A549 (cell line): ENCODE results near the gene CPEB4. TPM values are rescaled to one million over a fixed set of nuclear protein-coding genes. Genes with fewer than 3 reads are reported as not detected.

ENCODE experiments used
- ATAC-seq, 2 experiments: fragments of 200-7000 bp in 1 of 2; fragments of >200 bp in 1 of 2; cut with Nextera tagmentation in 1 of 2; cut with Tn5 transposase in 1 of 2; 3 replicates each; pipeline versions ENCODE4 v1.8.0 to v1.9.1; 2018 to 2020; ENCODE audit warnings: mild to moderate bottlenecking in 1 of 2, moderate library complexity in 1 of 2
- CTCF ChIA-PET: fragments of 300-600 bp; sonication (Branson Sonifier 250); formaldehyde crosslinking; extraction: SDS; loops from one replicate; lab custom pipeline; 2021; ENCODE audit warnings: antibody characterized with exemption, inconsistent platforms; lab: Yijun Ruan, JAX
- POLR2A ChIA-PET: fragments of 350-600 bp; formaldehyde crosslinking; extraction: SDS; loops from one replicate; lab custom pipeline; 2021; ENCODE audit warnings: antibody characterized with exemption, inconsistent platforms; lab: Yijun Ruan, JAX
- DNase-seq, 2 experiments: peaks; one replicate each; pipeline versions ENCODE4 v3.0.0 to v3.0.0-alpha.2; 2011 to 2016; ENCODE audit warnings: low read depth in 1 of 2, low spot score in 1 of 2
- FAIRE-seq: peaks from 2 replicates; lab custom pipeline; 2011; peaks lifted over from hg19 to GRCh38; lab: Jason Lieb, UNC
- H3K27ac ChIP-seq, 2 experiments: fragments of >200 bp; sonication (Bioruptor Twin); formaldehyde crosslinking; 3 replicates each; pipeline ENCODE4 v1.5.1; 2016 to 2017
- H3K4me1 ChIP-seq: fragments of >200 bp; sonication (Bioruptor Twin); formaldehyde crosslinking; 3 replicates; pipeline ENCODE4 v1.6.1; 2016
- H3K4me2 ChIP-seq: fragments of >200 bp; sonication (Bioruptor Twin); formaldehyde crosslinking; 3 replicates; pipeline ENCODE4 v1.6.1; 2016
- H3K4me3 ChIP-seq: fragments of >200 bp; sonication (Bioruptor Twin); formaldehyde crosslinking; 3 replicates; pipeline ENCODE4 v1.5.1; 2016
- H3K9me3 ChIP-seq: fragments of >200 bp; sonication (Bioruptor Twin); formaldehyde crosslinking; 3 replicates; pipeline ENCODE4 v1.6.1; 2016
- CBX2 ChIP-seq: fragments of 200-600 bp; sonication (generic); IDR thresholded peaks from 2 replicates; pipeline ENCODE4 v1.6.1; 2016; ENCODE audit warnings: low read depth, mild to moderate bottlenecking, borderline replicate concordance
- CHD2 ChIP-seq: fragments of 150-350 bp; IDR thresholded peaks from 2 replicates; pipeline ENCODE4 v1.6.1; 2014; ENCODE audit warnings: low read length; ENCODE audit not compliant: partially characterized antibody
- CTCF ChIP-seq: fragments of >200 bp; sonication (Bioruptor Twin); formaldehyde crosslinking; IDR thresholded peaks from 3 replicates; pipeline ENCODE4 v1.5.1; 2016
- EHF ChIP-seq: fragments of 250-450 bp; sonication (Bioruptor Pico); IDR thresholded peaks from 2 replicates; pipeline ENCODE4 v1.5.0; 2020; ENCODE audit warnings: mild to moderate bottlenecking
- EHMT2 ChIP-seq: fragments of 200-600 bp; sonication (generic); IDR thresholded peaks from 2 replicates; pipeline ENCODE4 v1.6.1; 2016; ENCODE audit warnings: antibody characterized with exemption, low read depth, mild to moderate bottlenecking, moderate library complexity
- EP300 ChIP-seq, 2 experiments: fragments of >200 bp; sonication (Bioruptor Twin); formaldehyde crosslinking; IDR thresholded peaks; 2 replicates in 1 of 2; 3 replicates in 1 of 2; pipeline ENCODE4 v1.6.1; 2016 to 2017
- FOSB ChIP-seq: fragments of 250-450 bp; sonication (Bioruptor Pico); IDR thresholded peaks from 2 replicates; pipeline ENCODE4 v1.5.0; 2020; ENCODE audit warnings: mild to moderate bottlenecking, moderate library complexity
- FOSL2 ChIP-seq, 2 experiments: fragments of 450-650 bp in 1 of 2; fragments of >200 bp in 1 of 2; sonication (Bioruptor Twin) in 1 of 2; formaldehyde crosslinking; IDR thresholded peaks; 2 replicates each; pipeline versions ENCODE4 v1.5.0 to v1.6.1; 2016 to 2020; ENCODE audit warnings: mild to moderate bottlenecking in 1 of 2, moderate library complexity in 1 of 2
- GATA3 ChIP-seq: IDR thresholded peaks from 2 replicates; pipeline ENCODE4 v1.6.1; 2012; ENCODE audit warnings: borderline replicate concordance
- HES2 ChIP-seq: fragments of >200 bp; sonication (Bioruptor Twin); formaldehyde crosslinking; IDR thresholded peaks from 2 replicates; pipeline ENCODE4 v1.6.1; 2016
- HOXB13 ChIP-seq: fragments of 250-450 bp; sonication (Bioruptor Pico); IDR thresholded peaks from 2 replicates; pipeline ENCODE4 v1.5.0; 2020; ENCODE audit warnings: low read depth, mild to moderate bottlenecking, moderate library complexity
- HOXB5 ChIP-seq: fragments of 250-450 bp; sonication (Bioruptor Pico); IDR thresholded peaks from 2 replicates; pipeline ENCODE4 v1.5.0; 2020; ENCODE audit warnings: mild to moderate bottlenecking, moderate library complexity
- JUN ChIP-seq, 2 experiments: fragments of >200 bp; sonication (Bioruptor Twin); formaldehyde crosslinking; IDR thresholded peaks; 2 replicates in 1 of 2; 3 replicates in 1 of 2; pipeline ENCODE4 v1.6.1; 2016 to 2017
- KDM1A ChIP-seq: fragments of 200-600 bp; sonication (generic); IDR thresholded peaks from 2 replicates; pipeline ENCODE4 v1.6.1; 2016; ENCODE audit warnings: low read depth, mild to moderate bottlenecking
- KDM5A ChIP-seq: fragments of 200-600 bp; sonication (generic); IDR thresholded peaks from 2 replicates; pipeline ENCODE4 v1.6.1; 2016; ENCODE audit warnings: antibody characterized with exemption, mild to moderate bottlenecking
- MYC ChIP-seq: IDR thresholded peaks from 2 replicates; pipeline ENCODE4 v1.6.1; 2012; ENCODE audit warnings: mild to moderate bottlenecking, inconsistent platforms, low read length, improper control_type of control experiment, borderline replicate concordance
- NPAS2 ChIP-seq: fragments of 250-450 bp; sonication (Bioruptor Pico); IDR thresholded peaks from 2 replicates; pipeline ENCODE4 v1.8.0; 2022; ENCODE audit warnings: mild to moderate bottlenecking, moderate library complexity, borderline replicate concordance
- NR3C1 ChIP-seq: fragments of >200 bp; sonication (Bioruptor Twin); formaldehyde crosslinking; IDR thresholded peaks from 3 replicates; pipeline ENCODE4 v1.6.1; 2017
- POLR2A ChIP-seq: IDR thresholded peaks from 2 replicates; pipeline ENCODE4 v1.6.1; 2012; ENCODE audit warnings: mild to moderate bottlenecking, low read length
- RARB ChIP-seq: fragments of 250-450 bp; sonication (Bioruptor Pico); IDR thresholded peaks from 2 replicates; pipeline ENCODE4 v1.8.0; 2021; ENCODE audit warnings: mild to moderate bottlenecking, moderate library complexity
- RFX5 ChIP-seq: fragments of 450-650 bp; IDR thresholded peaks from 2 replicates; pipeline ENCODE4 v1.7.1; 2014; ENCODE audit warnings: antibody characterized with exemption, mild to moderate bottlenecking, moderate library complexity
- ZNF302 ChIP-seq: fragments of 250-450 bp; sonication (Bioruptor Pico); IDR thresholded peaks from 2 replicates; pipeline ENCODE4 v1.9.0; 2021; ENCODE audit warnings: inconsistent platforms, mild to moderate bottlenecking, moderate library complexity
- WGBS: methylation state at CpG from one replicate; pipeline ENCODE4 v1.1.6; 2017; ENCODE audit errors: missing lambda C conversion rate; 5-methylcytosine and 5-hydroxymethylcytosine counted together
- polyA plus RNA-seq, 4 experiments: library from polyadenylated mRNA; depleted of rRNA in 3 of 4; stranded (reverse); fragments of >200 nt; fragmentation: RNase III in 1 of 4; extraction: RNeasy Plus Mini Kit Qiagen cat#74134 plus additional on column Dnase treatment in 1 of 4; gene quantifications; 2 replicates in 3 of 4; 3 replicates in 1 of 4; pipeline ENCODE4 v1.2.3, GENCODE V29; 2011 to 2017
- TF ChIP-seq, protein P1 (sequence below): fragments of 250-450 bp; sonication (Bioruptor Pico); IDR thresholded peaks from 2 replicates; pipeline ENCODE4 v1.5.0; 2020; ENCODE audit warnings: low read depth, mild to moderate bottlenecking, moderate library complexity

CPEB4 gene
- polyA plus RNA-seq, 2 of the 4 experiments (the other 2 are of a cell fraction) = 11.4 to 50.0 TPM

GRCh38 chr5:173855162-173855994 is 32.8 kb upstream of the CPEB4 start:
- CTCF ChIA-PET = interaction anchor here (0.8 to 1.4 kb wide), 3 partner anchors 10 to 118 kb away, joined by 3 to 4 read pairs (median 4); no protein-coding TSS in a partner anchor
- H3K4me2 ChIP-seq = no peak overlapping the region
- TF ChIP-seq CTCF (no peak), CHD2 (no peak), KDM1A (no peak), KDM5A (no peak), HOXB13 (CRISPR knock-in tag) (no peak), NPAS2 (CRISPR knock-in tag) (no peak), EHMT2 (no peak), GATA3 (no peak), HES2 (no peak), RARB (CRISPR knock-in tag) (no peak), FOSB (no peak), ZNF302 (CRISPR knock-in tag) (no peak), RFX5 (no peak), NR3C1 (no peak), CBX2 (no peak), POLR2A (no peak)
- TF ChIP-seq, protein P1, sequence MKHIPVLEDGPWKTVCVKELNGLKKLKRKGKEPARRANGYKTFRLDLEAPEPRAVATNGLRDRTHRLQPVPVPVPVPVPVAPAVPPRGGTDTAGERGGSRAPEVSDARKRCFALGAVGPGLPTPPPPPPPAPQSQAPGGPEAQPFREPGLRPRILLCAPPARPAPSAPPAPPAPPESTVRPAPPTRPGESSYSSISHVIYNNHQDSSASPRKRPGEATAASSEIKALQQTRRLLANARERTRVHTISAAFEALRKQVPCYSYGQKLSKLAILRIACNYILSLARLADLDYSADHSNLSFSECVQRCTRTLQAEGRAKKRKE (CRISPR knock-in tag) = no peak
- TF ChIP-seq, all 56 proteins: peak for 0
- POLR2A ChIA-PET = no interaction called here
- Histone ChIP-seq H3K4me1 (peaks cover 6% of the 10 kb centered on the region; the same call in 1 of the 3 replicates), H3K27ac (peak overlapping the region in 1 of 2 experiments; percentile 42; a peak in 3 of 6 replicates), H3K4me3 (no peak overlapping the region), H3K9me3 (no peaks in the 10 kb centered on the region)
- WGBS = 90% methylated on average over 11 of the region's 11 CpGs
- ATAC-seq (no peak), FAIRE-seq (no peak), DNase-seq (no peak)

- H3K4me3 ChIP-seq = no peak overlapping the region
- H3K4me2 ChIP-seq = no peak overlapping the region
- POLR2A ChIA-PET = no interaction called here
- TF ChIP-seq RFX5 (no peak), EP300 (IDR thresholded peaks at IDR 0.05) (no peak), HOXB5 (CRISPR knock-in tag) (no peak), FOSB (no peak), MYC (no peak), CBX2 (no peak), FOSL2 (IDR thresholded peaks at IDR 0.05) (no peak), FOSL2 (CRISPR knock-in tag; IDR thresholded peaks at IDR 0.05) (no peak), JUN (IDR thresholded peaks at IDR 0.05) (no peak), NPAS2 (CRISPR knock-in tag) (no peak), KDM1A (no peak), EHF (CRISPR knock-in tag) (no peak)
- TF ChIP-seq, protein P1 (CRISPR knock-in tag) = no peak
- TF ChIP-seq, all 56 proteins: peak for 0
- ATAC-seq (no peak), FAIRE-seq (no peak), DNase-seq (no peak)
- Histone ChIP-seq H3K9me3 (no peaks in the 10 kb centered on the region), H3K4me1 (peaks cover 6% of the 10 kb centered on the region; the same call in 1 of the 3 replicates), H3K27ac (peak overlapping the region in 1 of 2 experiments; percentile 42; a peak in 2 of 6 replicates)
- CTCF ChIA-PET = interaction anchor here (0.8 to 1.4 kb wide), 3 partner anchors 32 to 117 kb away, joined by 3 to 4 read pairs (median 3); partner anchors contain the start of gene CPEB4
- WGBS = 92% methylated on average over 2 of the region's 2 CpGs
These were observed 32.0 kb upstream of the CPEB4 start for GRCh38 chr5:173855995-173856656.
